ENCODE results near the gene ENTR1. TPM values are rescaled to one million over a fixed set of nuclear protein-coding genes. Genes with fewer than 3 reads are reported as not detected.

ENTR1 gene
- total and polyA plus RNA-seq, 2 donors (not counting 1 experiment from before 2014, with no cell fraction given) = 77.7 to 86.3 TPM

DNA sequence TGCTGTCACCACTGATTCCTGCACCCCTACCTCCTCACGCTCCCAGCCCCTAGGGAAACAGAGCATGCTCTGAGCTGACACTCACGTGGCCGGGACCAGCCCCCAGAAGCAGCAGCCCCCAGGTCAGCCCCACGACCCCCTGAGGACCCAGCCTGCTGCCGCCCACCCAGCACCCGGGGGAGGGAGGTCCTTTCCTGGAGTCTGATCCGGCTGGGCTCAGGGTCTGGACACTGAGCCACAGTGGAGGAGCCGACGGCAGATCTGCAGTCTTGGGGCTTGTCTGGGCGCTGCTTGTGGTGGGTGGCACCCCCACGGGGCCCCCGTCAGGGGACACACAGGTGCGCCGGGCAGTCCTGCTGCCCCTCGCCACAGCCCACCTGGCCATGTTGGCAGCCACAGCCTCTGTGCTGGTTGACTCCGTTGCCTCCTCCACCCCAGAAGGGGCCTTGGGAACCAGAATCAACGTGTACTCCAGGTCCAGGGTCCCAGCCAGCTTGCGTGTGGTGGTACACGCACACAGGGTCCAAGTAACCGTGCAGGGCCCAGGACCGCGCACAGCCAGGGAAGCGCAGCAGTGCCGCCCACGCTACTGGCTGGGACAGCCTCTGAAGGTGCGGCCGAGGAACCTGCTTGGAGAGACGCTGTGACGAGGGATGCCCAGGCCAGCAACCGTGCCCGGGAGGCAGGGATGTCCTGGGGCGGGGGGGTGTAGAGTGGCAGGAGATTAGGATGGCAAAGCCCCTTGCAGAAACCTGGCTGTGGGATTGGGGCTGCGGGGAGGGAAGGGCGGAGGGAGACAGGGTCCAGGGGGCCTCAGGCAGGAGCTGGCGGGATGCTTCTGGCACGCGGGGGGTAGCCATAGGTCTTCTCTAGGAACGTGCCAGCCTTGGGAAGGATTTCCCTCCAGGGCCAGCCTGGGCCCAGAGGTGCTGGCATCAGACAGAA, 50.4 kb downstream of the ENTR1 start:
- Histone ChIP-seq H3K27ac (ENCODE audit: low read length in 2 of 2) (no peak overlapping the region), H3K9me3 (ENCODE audit: control extremely low read depth in 1 of 3, control insufficient read depth in 2 of 3, insufficient read depth in 1 of 3, low read length in 2 of 3) (peaks cover 0 to 10% (median 0%) of the 10 kb centered on the region in 3 donors), H3K4me3 (ENCODE audit: control extremely low read depth in 1 of 5, extremely low read depth in 1 of 5, insufficient read depth in 1 of 5, low read depth in 2 of 5, low read length in 4 of 5) (no peak overlapping the region), H2AFZ (ENCODE audit: insufficient read depth, low read depth, low read length, poor library complexity, severe bottlenecking) (no peak overlapping the region), H3K27me3 (replicated peaks in 1 of 4; ENCODE audit: control extremely low read depth in 1 of 4, control insufficient read depth in 3 of 4, insufficient read depth in 4 of 4, low read length in 3 of 4) (no peaks in the 10 kb centered on the region), H3K36me3 (replicated peaks in 1 of 2; ENCODE audit: control extremely low read depth in 1 of 2, control insufficient read depth in 1 of 2, extremely low read depth in 1 of 2, insufficient read depth in 2 of 2, low read length in 1 of 2) (peaks cover 0 to 13% of the 10 kb centered on the region in 2 experiments), H4K20me1 (ENCODE audit: control insufficient read depth, insufficient read depth, low read length, poor library complexity, severe bottlenecking) (peaks cover 19% of the 10 kb centered on the region), H3K4me1 (ENCODE audit: control insufficient read depth in 2 of 2, insufficient read depth in 2 of 2, low read length in 2 of 2) (peaks cover 5 to 10% of the 10 kb centered on the region in 2 donors), H3K4me2 (replicated peaks; ENCODE audit: low read depth, low read length, poor library complexity, severe bottlenecking) (no peak overlapping the region), H3K79me2 (ENCODE audit: control insufficient read depth, insufficient read depth, low read length) (no peaks in the 10 kb centered on the region), H3K9ac (ENCODE audit: low read length) (no peak overlapping the region)
- DNase-seq (no peak), ATAC-seq (ENCODE audit: low read depth) (no peak)
- H3K4me1 Mint-ChIP-seq = peaks cover 5% of the 10 kb centered on the region
- WGBS (ENCODE audit: insufficient coverage) = 88% methylated on average over 38 of the region's 38 CpGs
- H3K4me3 Mint-ChIP-seq = no peak overlapping the region
- intact Hi-C loops (cut with micrococcal nuclease) = loop anchor here (5.0 kb wide), 1 partner anchor 453 kb away; the partner anchor contains the start of gene CAMSAP1
- ChIA-PET CTCF (no interaction called here), POLR2A (no interaction called here)
- no peaks in the 10 kb centered on the region for H3K27me3 Mint-ChIP-seq
- H3K9me3 Mint-ChIP-seq (ENCODE audit: insufficient read depth) = no peaks in the 10 kb centered on the region
- TF ChIP-seq, protein P1, sequence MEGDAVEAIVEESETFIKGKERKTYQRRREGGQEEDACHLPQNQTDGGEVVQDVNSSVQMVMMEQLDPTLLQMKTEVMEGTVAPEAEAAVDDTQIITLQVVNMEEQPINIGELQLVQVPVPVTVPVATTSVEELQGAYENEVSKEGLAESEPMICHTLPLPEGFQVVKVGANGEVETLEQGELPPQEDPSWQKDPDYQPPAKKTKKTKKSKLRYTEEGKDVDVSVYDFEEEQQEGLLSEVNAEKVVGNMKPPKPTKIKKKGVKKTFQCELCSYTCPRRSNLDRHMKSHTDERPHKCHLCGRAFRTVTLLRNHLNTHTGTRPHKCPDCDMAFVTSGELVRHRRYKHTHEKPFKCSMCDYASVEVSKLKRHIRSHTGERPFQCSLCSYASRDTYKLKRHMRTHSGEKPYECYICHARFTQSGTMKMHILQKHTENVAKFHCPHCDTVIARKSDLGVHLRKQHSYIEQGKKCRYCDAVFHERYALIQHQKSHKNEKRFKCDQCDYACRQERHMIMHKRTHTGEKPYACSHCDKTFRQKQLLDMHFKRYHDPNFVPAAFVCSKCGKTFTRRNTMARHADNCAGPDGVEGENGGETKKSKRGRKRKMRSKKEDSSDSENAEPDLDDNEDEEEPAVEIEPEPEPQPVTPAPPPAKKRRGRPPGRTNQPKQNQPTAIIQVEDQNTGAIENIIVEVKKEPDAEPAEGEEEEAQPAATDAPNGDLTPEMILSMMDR (IDR thresholded peaks at IDR 0.05) = no peak
- no peak for TF ChIP-seq EZH2 (IDR thresholded peaks at IDR 0.05; ENCODE audit: borderline replicate concordance, insufficient read depth, low read depth, low read length, poor library complexity, severe bottlenecking)
- H3K27ac Mint-ChIP-seq = no peak overlapping the region

GRCh38 chr9:136358888-136359287, 51.5 kb downstream of the ENTR1 start:
- no peaks in the 10 kb centered on the region for H3K27me3 Mint-ChIP-seq
- DNase-seq = no peak
- Histone ChIP-seq H3K27ac (ENCODE audit: low read length in 2 of 2) (no peak overlapping the region), H3K4me1 (ENCODE audit: control insufficient read depth in 2 of 2, insufficient read depth in 2 of 2, low read length in 2 of 2) (peaks cover 3 to 5% of the 10 kb centered on the region in 2 donors), H3K4me2 (replicated peaks; ENCODE audit: low read depth, low read length, poor library complexity, severe bottlenecking) (no peak overlapping the region), H3K79me2 (ENCODE audit: control insufficient read depth, insufficient read depth, low read length) (no peaks in the 10 kb centered on the region), H3K9ac (ENCODE audit: low read length) (no peak overlapping the region), H3K4me3 (ENCODE audit: control extremely low read depth in 1 of 5, extremely low read depth in 1 of 5, insufficient read depth in 1 of 5, low read depth in 2 of 5, low read length in 4 of 5) (no peak overlapping the region), H4K20me1 (ENCODE audit: control insufficient read depth, insufficient read depth, low read length, poor library complexity, severe bottlenecking) (peaks cover 19% of the 10 kb centered on the region), H3K36me3 (replicated peaks in 1 of 2; ENCODE audit: control extremely low read depth in 1 of 2, control insufficient read depth in 1 of 2, extremely low read depth in 1 of 2, insufficient read depth in 2 of 2, low read length in 1 of 2) (peaks cover 0 to 13% of the 10 kb centered on the region in 2 experiments), H3K27me3 (replicated peaks in 1 of 4; ENCODE audit: control extremely low read depth in 1 of 4, control insufficient read depth in 3 of 4, insufficient read depth in 4 of 4, low read length in 3 of 4) (no peaks in the 10 kb centered on the region), H3K9me3 (ENCODE audit: control extremely low read depth in 1 of 3, control insufficient read depth in 2 of 3, insufficient read depth in 1 of 3, low read length in 2 of 3) (peaks cover 0 to 2% (median 0%) of the 10 kb centered on the region in 3 donors), H2AFZ (ENCODE audit: insufficient read depth, low read depth, low read length, poor library complexity, severe bottlenecking) (no peak overlapping the region)
- ATAC-seq (ENCODE audit: low read depth) = no peak
- WGBS (ENCODE audit: insufficient coverage) = 90% methylated on average over 2 of the region's 2 CpGs
- TF ChIP-seq EZH2 (IDR thresholded peaks at IDR 0.05; ENCODE audit: borderline replicate concordance, insufficient read depth, low read depth, low read length, poor library complexity, severe bottlenecking) = no peak
- TF ChIP-seq, protein P1 (IDR thresholded peaks at IDR 0.05) = no peak
- ChIA-PET CTCF (no interaction called here), POLR2A (no interaction called here)
- no peak overlapping the region for H3K4me3 Mint-ChIP-seq
- intact Hi-C loops (cut with micrococcal nuclease) = no loop called here
- no peaks in the 10 kb centered on the region for H3K9me3 Mint-ChIP-seq (ENCODE audit: insufficient read depth)
- peaks cover 5% of the 10 kb centered on the region for H3K4me1 Mint-ChIP-seq
- no peak overlapping the region for H3K27ac Mint-ChIP-seq

All from B cell (primary cell).